Esophagus muscularis mucosa (tissue), 4 donors: ENCODE results near the gene TFF2. TPM values are rescaled to one million over a fixed set of nuclear protein-coding genes. Genes with fewer than 3 reads are reported as not detected.

Experiments used
- DNase-seq: peaks from one replicate; pipeline ENCODE4 v3.0.0-alpha.2; 2017; ENCODE audit errors: extremely low spot score
- H3K27ac ChIP-seq, 4 donors: fragments of 200-600 bp; sonication (generic); replicated peaks in 1 of 4; 1 replicate in 3 of 4; 2 replicates in 1 of 4; pipeline ENCODE4 v1.5.1; 2016 to 2019; ENCODE audit warnings: mild to moderate bottlenecking in 1 of 4
- H3K27me3 ChIP-seq, 4 donors: fragments of 200-600 bp; sonication (generic); one replicate each; pipeline versions ENCODE4 v1.5.1 to v1.6.0; 2016 to 2019
- H3K36me3 ChIP-seq, 4 donors: fragments of 200-600 bp; sonication (generic); one replicate each; pipeline ENCODE4 v1.5.1; 2016 to 2019
- H3K4me1 ChIP-seq, 4 donors: fragments of 200-600 bp; sonication (generic); one replicate each; pipeline ENCODE4 v1.5.1; 2016 to 2019
- H3K4me3 ChIP-seq, 4 donors: fragments of 200-600 bp; sonication (generic); 1 replicate in 2 of 4; 2 replicates in 2 of 4; pipeline ENCODE4 v1.5.1; 2016 to 2019; ENCODE audit warnings: mild to moderate bottlenecking in 4 of 4, moderate library complexity in 1 of 4
- H3K9me3 ChIP-seq, 4 donors: fragments of 200-600 bp; sonication (generic); 1 replicate in 3 of 4; 2 replicates in 1 of 4; pipeline ENCODE4 v1.5.1; 2016 to 2019
- EP300 ChIP-seq: sonication (generic); formaldehyde crosslinking; IDR thresholded peaks from one replicate; pipeline ENCODE4 v1.6.1; 2017; ENCODE audit warnings: antibody characterized with exemption
- POLR2A ChIP-seq: fragments of 450-650 bp; IDR thresholded peaks from one replicate; pipeline ENCODE4 v1.6.1; 2017; ENCODE audit warnings: antibody characterized with exemption, moderate library complexity, mild to moderate bottlenecking, low read depth
- POLR2AphosphoS5 ChIP-seq, 2 donors: sonication (generic); formaldehyde crosslinking; IDR thresholded peaks; one replicate each; pipeline ENCODE4 v1.6.1; 2017; ENCODE audit warnings: antibody characterized with exemption in 2 of 2
- WGBS: methylation state at CpG from one replicate; pipeline ENCODE4 v1.1.5; 2018; 5-methylcytosine and 5-hydroxymethylcytosine counted together
- intact Hi-C: fragments of 100-400 bp; cut with DNase I; formaldehyde crosslinking; loops from one replicate; pipeline ENCODE4 v1.15.1; 2023
- total RNA-seq, 4 donors: library from RNA; depleted of rRNA; stranded (reverse); fragments of >200 nt; gene quantifications; one replicate each; pipeline versions ENCODE4 v1.1.0 to v1.2.1, GENCODE V29; 2016
- TF ChIP-seq, protein P1 (sequence below), 3 experiments: fragments of 200-600 bp in 2 of 3; fragments of 450-650 bp in 1 of 3; sonication (generic) in 2 of 3; IDR thresholded peaks; one replicate each; pipeline ENCODE4 v1.5.1; 2017 to 2019; ENCODE audit warnings: antibody characterized with exemption in 3 of 3, mild to moderate bottlenecking in 2 of 3, moderate library complexity in 1 of 3

Gene TFF2
- total RNA-seq, 4 donors from 2014 or later: not detected

DNA sequence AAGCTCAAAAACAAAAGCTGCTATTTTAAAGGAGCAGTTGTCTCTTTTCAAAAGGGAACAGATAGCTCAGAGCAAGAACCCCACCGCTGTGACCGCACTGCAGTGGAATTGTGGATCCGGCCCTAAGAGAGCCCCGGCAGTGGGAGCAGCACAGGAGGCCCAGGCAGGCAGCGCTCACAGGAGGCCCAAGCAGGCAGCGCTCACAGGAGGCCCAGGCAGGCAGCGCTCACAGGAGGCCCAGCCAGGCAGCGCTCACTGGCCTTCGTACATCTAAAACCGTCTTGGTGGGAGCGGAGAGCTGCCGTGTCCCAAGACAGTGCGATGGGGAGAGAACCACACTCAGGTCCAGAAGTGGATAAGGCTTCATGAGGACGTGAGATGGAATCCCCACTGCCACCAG is 39.6 kb downstream of the TFF2 start:
- no peaks in the 10 kb centered on the region for H3K36me3 ChIP-seq
- 96% methylated on average over 14 of the region's 14 CpGs for WGBS
- no peak for DNase-seq
- H3K9me3 ChIP-seq: no peaks in the 10 kb centered on the region
- H3K27me3 ChIP-seq: peaks cover 0 to 48% (median 12%) of the 10 kb centered on the region in 4 donors
- TF ChIP-seq EP300 (no peak), POLR2A (no peak), POLR2AphosphoS5 (IDR thresholded peaks at IDR 0.05) (no peak)
- TF ChIP-seq, protein P1, sequence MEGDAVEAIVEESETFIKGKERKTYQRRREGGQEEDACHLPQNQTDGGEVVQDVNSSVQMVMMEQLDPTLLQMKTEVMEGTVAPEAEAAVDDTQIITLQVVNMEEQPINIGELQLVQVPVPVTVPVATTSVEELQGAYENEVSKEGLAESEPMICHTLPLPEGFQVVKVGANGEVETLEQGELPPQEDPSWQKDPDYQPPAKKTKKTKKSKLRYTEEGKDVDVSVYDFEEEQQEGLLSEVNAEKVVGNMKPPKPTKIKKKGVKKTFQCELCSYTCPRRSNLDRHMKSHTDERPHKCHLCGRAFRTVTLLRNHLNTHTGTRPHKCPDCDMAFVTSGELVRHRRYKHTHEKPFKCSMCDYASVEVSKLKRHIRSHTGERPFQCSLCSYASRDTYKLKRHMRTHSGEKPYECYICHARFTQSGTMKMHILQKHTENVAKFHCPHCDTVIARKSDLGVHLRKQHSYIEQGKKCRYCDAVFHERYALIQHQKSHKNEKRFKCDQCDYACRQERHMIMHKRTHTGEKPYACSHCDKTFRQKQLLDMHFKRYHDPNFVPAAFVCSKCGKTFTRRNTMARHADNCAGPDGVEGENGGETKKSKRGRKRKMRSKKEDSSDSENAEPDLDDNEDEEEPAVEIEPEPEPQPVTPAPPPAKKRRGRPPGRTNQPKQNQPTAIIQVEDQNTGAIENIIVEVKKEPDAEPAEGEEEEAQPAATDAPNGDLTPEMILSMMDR (IDR thresholded peaks at IDR 0.05): no peak
- H3K27ac ChIP-seq: no peak overlapping the region
- peaks cover 11 to 14% (median 13%) of the 10 kb centered on the region in 4 donors for H3K4me1 ChIP-seq
- H3K4me3 ChIP-seq: no peak overlapping the region
- intact Hi-C loops: no loop called here

DNA sequence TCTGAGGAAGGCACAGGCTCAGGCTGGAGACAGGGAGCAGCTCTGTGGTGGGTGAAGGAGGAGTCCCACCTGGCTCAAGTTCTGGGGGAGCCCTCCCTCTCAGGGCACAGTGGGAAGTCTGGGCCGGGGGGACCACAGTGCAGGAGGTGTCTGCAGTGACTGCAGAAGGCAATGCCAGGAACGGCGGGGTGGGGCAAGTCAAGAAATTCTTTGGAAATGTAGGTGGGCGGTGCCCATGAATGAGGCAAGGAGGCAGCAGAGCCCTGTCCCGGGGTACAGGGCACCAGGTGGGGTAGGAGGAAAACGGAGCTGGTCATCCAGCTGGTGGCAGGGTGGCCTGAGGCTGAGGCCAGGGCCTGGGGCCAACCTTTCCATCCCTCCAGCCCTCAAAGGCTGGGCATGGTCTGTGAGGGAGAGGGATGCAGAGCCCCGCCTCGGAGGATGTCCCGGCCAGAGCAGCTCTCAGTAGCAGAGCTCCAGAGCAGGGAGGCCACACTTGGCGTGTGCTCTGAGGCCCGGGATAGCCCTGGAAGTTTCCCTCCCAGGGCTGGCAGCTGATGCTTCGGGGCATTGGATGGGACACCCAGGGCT is 40.3 kb downstream of the TFF2 start:
- intact Hi-C loops: no loop called here
- no peaks in the 10 kb centered on the region for H3K36me3 ChIP-seq
- H3K4me3 ChIP-seq: no peak overlapping the region
- H3K27me3 ChIP-seq: peaks cover 0 to 55% (median 12%) of the 10 kb centered on the region in 4 donors
- no peaks in the 10 kb centered on the region for H3K9me3 ChIP-seq
- 83% methylated on average over 10 of the region's 12 CpGs for WGBS
- no peak overlapping the region for H3K27ac ChIP-seq
- H3K4me1 ChIP-seq: peaks cover 11 to 14% (median 13%) of the 10 kb centered on the region in 4 donors
- TF ChIP-seq POLR2AphosphoS5 (IDR thresholded peaks at IDR 0.05) (no peak), EP300 (no peak), POLR2A (no peak)
- TF ChIP-seq, protein P1 (IDR thresholded peaks at IDR 0.05): no peak
- DNase-seq: no peak

DNA sequence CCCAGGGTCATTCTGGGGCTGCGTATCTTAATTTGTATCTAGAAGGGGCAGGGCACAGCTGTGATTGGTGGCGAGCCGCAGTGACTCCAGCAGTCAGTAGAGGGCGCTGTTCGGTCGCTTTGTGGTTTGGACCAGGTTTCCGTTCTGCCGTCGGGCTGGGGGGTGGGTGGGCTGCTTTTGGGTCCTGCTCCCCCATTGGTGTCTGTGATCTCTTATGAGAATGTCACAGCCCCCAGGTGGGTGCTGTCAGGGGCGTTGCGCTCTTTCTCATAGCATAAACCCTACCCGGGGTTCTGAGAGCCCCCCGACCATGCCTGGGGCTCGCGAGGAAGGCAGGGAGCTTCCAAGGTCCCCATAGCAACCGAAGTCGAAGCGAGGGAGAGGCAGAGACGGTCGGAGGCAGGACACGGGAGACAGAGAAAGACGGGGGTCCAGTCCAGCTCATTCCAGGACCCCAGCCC is 41.0 kb downstream of the TFF2 start:
- Histone ChIP-seq H3K27me3 (peaks cover 0 to 56% (median 12%) of the 10 kb centered on the region in 4 donors), H3K9me3 (no peaks in the 10 kb centered on the region), H3K4me1 (peaks cover 11 to 14% (median 13%) of the 10 kb centered on the region in 4 donors), H3K4me3 (no peak overlapping the region), H3K27ac (no peak overlapping the region), H3K36me3 (no peaks in the 10 kb centered on the region)
- intact Hi-C loops: no loop called here
- 7% methylated on average over 22 of the region's 22 CpGs for WGBS
- DNase-seq: no peak
- no peak for TF ChIP-seq POLR2AphosphoS5 (IDR thresholded peaks at IDR 0.05)
- TF ChIP-seq, protein P1 (IDR thresholded peaks at IDR 0.05): peak; percentile 45 to 75 (median 54)

DNA sequence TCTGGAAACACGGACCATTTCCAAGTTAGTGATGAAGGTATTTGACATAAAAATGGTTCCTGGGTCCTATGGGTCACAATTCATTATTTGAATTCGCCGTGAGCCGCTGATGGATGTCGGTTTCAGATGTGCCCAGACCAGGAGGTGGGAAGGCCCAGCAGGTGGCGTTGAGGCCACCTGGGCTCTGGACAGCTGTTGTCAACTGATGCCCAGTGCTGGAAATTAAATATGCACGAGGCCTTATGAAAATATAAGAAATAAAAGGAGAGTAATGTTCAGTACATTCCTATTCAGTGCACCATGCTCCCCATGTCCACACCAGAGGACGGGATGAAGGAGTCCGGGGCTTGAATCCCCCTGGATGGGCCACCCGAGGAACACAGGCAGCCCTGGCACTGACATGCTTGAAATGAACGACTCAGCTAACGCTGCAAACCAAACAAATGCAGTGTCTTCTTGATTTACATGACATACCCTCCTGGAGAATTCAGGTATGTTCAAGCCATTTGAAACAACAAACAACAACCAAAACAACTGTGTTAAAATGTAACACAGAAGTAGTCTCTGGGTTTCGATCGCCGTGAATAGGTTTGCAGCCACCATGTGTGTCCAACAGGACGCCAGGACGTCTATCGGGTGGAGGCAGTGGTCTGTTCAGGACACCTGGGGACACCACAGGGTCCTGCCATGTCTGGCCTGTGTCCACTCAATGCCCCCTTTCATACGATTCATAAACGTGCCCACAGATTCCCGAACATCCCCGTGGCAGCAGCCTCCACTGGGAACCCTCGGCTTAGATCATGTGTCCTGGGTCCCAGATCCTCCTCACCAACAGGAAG is 41.7 kb downstream of the TFF2 start:
- Histone ChIP-seq H3K4me1 (peaks cover 11 to 14% (median 13%) of the 10 kb centered on the region in 4 donors), H3K36me3 (no peaks in the 10 kb centered on the region), H3K27ac (no peak overlapping the region), H3K9me3 (no peaks in the 10 kb centered on the region), H3K27me3 (peaks cover 0 to 56% (median 12%) of the 10 kb centered on the region in 4 donors), H3K4me3 (no peak overlapping the region)
- no peak for DNase-seq
- no peak for TF ChIP-seq POLR2A
- WGBS: 60% methylated on average over 22 of the region's 23 CpGs
- intact Hi-C loops: no loop called here

GRCh38 chr21:42308161-42308913 is 42.5 kb downstream of the TFF2 start:
- no peak for DNase-seq
- H3K9me3 ChIP-seq: no peaks in the 10 kb centered on the region
- peaks cover 9 to 14% (median 12%) of the 10 kb centered on the region in 4 donors for H3K4me1 ChIP-seq
- H3K27ac ChIP-seq: no peak overlapping the region
- H3K4me3 ChIP-seq: no peak overlapping the region
- H3K27me3 ChIP-seq: peaks cover 0 to 55% (median 12%) of the 10 kb centered on the region in 4 donors
- intact Hi-C loops: no loop called here
- TF ChIP-seq POLR2A (no peak), POLR2AphosphoS5 (IDR thresholded peaks at IDR 0.05) (no peak), EP300 (no peak)
- TF ChIP-seq, protein P1 (IDR thresholded peaks at IDR 0.05): no peak
- 65% methylated on average over 12 of the region's 17 CpGs for WGBS
- no peaks in the 10 kb centered on the region for H3K36me3 ChIP-seq
